ENCODE data around the gene LAMB3.

DNA sequence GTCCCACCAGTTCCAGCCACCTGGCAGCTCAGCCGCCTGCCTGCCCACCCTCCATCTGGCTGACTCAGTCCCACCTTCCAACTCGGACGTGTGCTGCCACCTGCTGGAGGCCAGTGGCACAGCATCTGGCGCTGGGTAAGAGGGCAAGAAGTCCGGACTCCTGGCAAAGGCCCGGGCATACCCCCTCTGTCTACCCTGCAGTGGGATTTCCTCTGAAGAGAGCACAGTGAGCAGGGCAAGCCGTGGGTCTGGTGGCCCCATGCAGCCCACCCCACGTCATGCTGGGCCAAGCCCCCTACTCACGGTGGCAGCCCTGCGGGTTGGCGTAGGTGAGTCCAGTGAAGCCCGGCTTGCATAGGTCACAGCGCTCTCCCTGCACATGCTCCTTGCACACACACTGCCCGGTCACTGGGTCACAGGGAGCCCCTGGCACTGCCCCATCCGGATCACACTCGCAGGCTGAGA, 24.5 kb downstream of the LAMB3 start:
- TF ChIP-seq, protein P1, sequence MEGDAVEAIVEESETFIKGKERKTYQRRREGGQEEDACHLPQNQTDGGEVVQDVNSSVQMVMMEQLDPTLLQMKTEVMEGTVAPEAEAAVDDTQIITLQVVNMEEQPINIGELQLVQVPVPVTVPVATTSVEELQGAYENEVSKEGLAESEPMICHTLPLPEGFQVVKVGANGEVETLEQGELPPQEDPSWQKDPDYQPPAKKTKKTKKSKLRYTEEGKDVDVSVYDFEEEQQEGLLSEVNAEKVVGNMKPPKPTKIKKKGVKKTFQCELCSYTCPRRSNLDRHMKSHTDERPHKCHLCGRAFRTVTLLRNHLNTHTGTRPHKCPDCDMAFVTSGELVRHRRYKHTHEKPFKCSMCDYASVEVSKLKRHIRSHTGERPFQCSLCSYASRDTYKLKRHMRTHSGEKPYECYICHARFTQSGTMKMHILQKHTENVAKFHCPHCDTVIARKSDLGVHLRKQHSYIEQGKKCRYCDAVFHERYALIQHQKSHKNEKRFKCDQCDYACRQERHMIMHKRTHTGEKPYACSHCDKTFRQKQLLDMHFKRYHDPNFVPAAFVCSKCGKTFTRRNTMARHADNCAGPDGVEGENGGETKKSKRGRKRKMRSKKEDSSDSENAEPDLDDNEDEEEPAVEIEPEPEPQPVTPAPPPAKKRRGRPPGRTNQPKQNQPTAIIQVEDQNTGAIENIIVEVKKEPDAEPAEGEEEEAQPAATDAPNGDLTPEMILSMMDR (IDR thresholded peaks at IDR 0.05) = peak; percentile 89 to 99 (median 94)
- TF ChIP-seq POLR2AphosphoS5 (IDR thresholded peaks at IDR 0.05) = no peak
- no peak for TF ChIP-seq POLR2A (IDR thresholded peaks at IDR 0.05; ENCODE audit: low read depth)
- no peak for TF ChIP-seq EP300 (IDR thresholded peaks at IDR 0.05)
